Activated T-cell treated with anti-CD3 and anti-CD28 coated beads, Interleukin-2, amount 50 U/mL, for 4 hours (primary cell): ENCODE results near the gene PSMA8. TPM values are rescaled to one million over a fixed set of nuclear protein-coding genes. Genes with fewer than 3 reads are reported as not detected.
"Not testable (repeated sequence)": the region's sequence is repeated elsewhere in the genome, so short reads cannot be mapped to it uniquely, and the experiment has no call there.

Source experiments
- ATAC-seq, 2 donors: fragments of 200-7000 bp; cut with Tn5 transposase; one replicate each; pipeline ENCODE4 v1.10.0; 2021
- DNase-seq: peaks from one replicate; pipeline ENCODE4 v3.0.0-alpha.2; 2020
- H3K27me3 Mint-ChIP-seq: one replicate; pipeline ENCODE4 v1.8.0; 2021; ENCODE audit warnings: low read depth, mixed read lengths
- H3K36me3 Mint-ChIP-seq: one replicate; pipeline ENCODE4 v1.8.0; 2022; ENCODE audit warnings: mixed read lengths; ENCODE audit not compliant: insufficient read depth
- H3K4me1 Mint-ChIP-seq: one replicate; pipeline ENCODE4 v1.8.0; 2021; ENCODE audit warnings: low read depth, mixed read lengths
- H3K4me3 Mint-ChIP-seq: one replicate; pipeline ENCODE4 v1.8.0; 2021; ENCODE audit warnings: mild to moderate bottlenecking, moderate library complexity, mixed read lengths
- H3K9me3 Mint-ChIP-seq: one replicate; pipeline ENCODE4 v1.8.0; 2021; ENCODE audit warnings: mixed read lengths
- total RNA-seq, 3 donors: library from RNA; stranded (reverse); gene quantifications; one replicate each; pipeline ENCODE4 v1.2.1, GENCODE V29; 2021

The PSMA8 gene
- total RNA-seq, 3 donors from 2014 or later: 0.87 to 2.1 (median 1.0) TPM

GRCh38 chr18:26127786-26128185 is 5.9 kb upstream of the PSMA8 start:
- Mint-ChIP-seq H3K4me3 (no peak overlapping the region), H3K36me3 (no peaks in the 10 kb centered on the region), H3K9me3 (peaks cover 8% of the 10 kb centered on the region), H3K4me1 (no peaks in the 10 kb centered on the region), H3K27me3 (no peaks in the 10 kb centered on the region)
- no peak for ATAC-seq
- DNase-seq: no peak

GRCh38 chr18:26128192-26128591 is 5.5 kb upstream of the PSMA8 start:
- ATAC-seq, H3K9me3 Mint-ChIP-seq, H3K4me1 Mint-ChIP-seq, H3K36me3 Mint-ChIP-seq, H3K4me3 Mint-ChIP-seq, DNase-seq, H3K27me3 Mint-ChIP-seq: not testable (repeated sequence)

GRCh38 chr18:26134107-26134506 is 438 bp downstream of the PSMA8 start:
- DNase-seq: no peak

GRCh38 chr18:26135548-26135947 is 1.9 kb downstream of the PSMA8 start:
- Mint-ChIP-seq H3K27me3 (no peaks in the 10 kb centered on the region), H3K4me1 (no peaks in the 10 kb centered on the region), H3K4me3 (no peak overlapping the region), H3K36me3 (no peaks in the 10 kb centered on the region), H3K9me3 (no peaks in the 10 kb centered on the region)
- DNase-seq (no peak), ATAC-seq (no peak)

More at GRCh38 chr18:26134107-26134506, 438 bp downstream of the PSMA8 start:
- Mint-ChIP-seq H3K9me3 (no peaks in the 10 kb centered on the region), H3K36me3 (no peaks in the 10 kb centered on the region), H3K4me3 (peak overlapping the region; percentile 77), H3K4me1 (no peaks in the 10 kb centered on the region), H3K27me3 (no peaks in the 10 kb centered on the region)
- peak; percentile 10 to 47 for ATAC-seq

GRCh38 chr18:26157326-26157725 is 23.7 kb downstream of the PSMA8 start:
- H3K9me3 Mint-ChIP-seq: no peaks in the 10 kb centered on the region
- no peaks in the 10 kb centered on the region for H3K36me3 Mint-ChIP-seq
- no peak for DNase-seq
- H3K4me1 Mint-ChIP-seq: no peaks in the 10 kb centered on the region
- no peak overlapping the region for H3K4me3 Mint-ChIP-seq
- peaks cover 3% of the 10 kb centered on the region for H3K27me3 Mint-ChIP-seq
- ATAC-seq: no peak

GRCh38 chr18:26159353-26159752 is 25.7 kb downstream of the PSMA8 start:
- DNase-seq (no peak), ATAC-seq (no peak)
- no peak overlapping the region for H3K4me3 Mint-ChIP-seq
- H3K4me1 Mint-ChIP-seq: no peaks in the 10 kb centered on the region
- no peaks in the 10 kb centered on the region for H3K9me3 Mint-ChIP-seq
- no peaks in the 10 kb centered on the region for H3K36me3 Mint-ChIP-seq
- peaks cover 3% of the 10 kb centered on the region for H3K27me3 Mint-ChIP-seq

- DNase-seq: no peak
- Mint-ChIP-seq H3K27me3 (no peaks in the 10 kb centered on the region), H3K4me1 (no peaks in the 10 kb centered on the region), H3K36me3 (no peaks in the 10 kb centered on the region), H3K9me3 (no peaks in the 10 kb centered on the region), H3K4me3 (no peak overlapping the region)
- no peak for ATAC-seq
Observed at GRCh38 chr18:26164571-26164970, 30.9 kb downstream of the PSMA8 start.

- H3K4me3 Mint-ChIP-seq, H3K9me3 Mint-ChIP-seq, H3K4me1 Mint-ChIP-seq, H3K27me3 Mint-ChIP-seq, ATAC-seq, DNase-seq, H3K36me3 Mint-ChIP-seq: not testable (repeated sequence)
Observed at GRCh38 chr18:26167592-26167991, 33.9 kb downstream of the PSMA8 start.

GRCh38 chr18:26175481-26175880 is 41.8 kb downstream of the PSMA8 start:
- no peak overlapping the region for H3K4me3 Mint-ChIP-seq
- peaks cover 1% of the 10 kb centered on the region for H3K27me3 Mint-ChIP-seq

GRCh38 chr18:26176134-26176533 is 42.5 kb downstream of the PSMA8 start:
- ATAC-seq: no peak
- Mint-ChIP-seq H3K4me3 (no peak overlapping the region), H3K27me3 (peaks cover 1% of the 10 kb centered on the region), H3K9me3 (no peaks in the 10 kb centered on the region), H3K36me3 (no peaks in the 10 kb centered on the region), H3K4me1 (peaks cover 6% of the 10 kb centered on the region)
- no peak for DNase-seq

More at GRCh38 chr18:26175481-26175880, 41.8 kb downstream of the PSMA8 start:
- Mint-ChIP-seq H3K4me1 (peaks cover 6% of the 10 kb centered on the region), H3K36me3 (no peaks in the 10 kb centered on the region), H3K9me3 (no peaks in the 10 kb centered on the region)
- ATAC-seq: no peak
- no peak for DNase-seq

- H3K4me1 Mint-ChIP-seq: no peaks in the 10 kb centered on the region
- no peak for ATAC-seq
- no peaks in the 10 kb centered on the region for H3K9me3 Mint-ChIP-seq
- DNase-seq: no peak
- H3K4me3 Mint-ChIP-seq: no peak overlapping the region
- H3K36me3 Mint-ChIP-seq: no peaks in the 10 kb centered on the region
- no peaks in the 10 kb centered on the region for H3K27me3 Mint-ChIP-seq
Observed at GRCh38 chr18:26181343-26181826, 47.7 kb downstream of the PSMA8 start.

- H3K27me3 Mint-ChIP-seq: no peaks in the 10 kb centered on the region
- H3K36me3 Mint-ChIP-seq: no peaks in the 10 kb centered on the region
- H3K4me1 Mint-ChIP-seq: no peaks in the 10 kb centered on the region
- ATAC-seq: no peak
- no peak overlapping the region for H3K4me3 Mint-ChIP-seq
- no peaks in the 10 kb centered on the region for H3K9me3 Mint-ChIP-seq
- no peak for DNase-seq
Observed at GRCh38 chr18:26183395-26184112, 49.9 kb downstream of the PSMA8 start.

GRCh38 chr18:26185267-26185666 is 51.6 kb downstream of the PSMA8 start:
- Mint-ChIP-seq H3K36me3 (no peaks in the 10 kb centered on the region), H3K9me3 (no peaks in the 10 kb centered on the region), H3K4me1 (peaks cover 12% of the 10 kb centered on the region), H3K27me3 (no peaks in the 10 kb centered on the region), H3K4me3 (no peak overlapping the region)
- DNase-seq (no peak), ATAC-seq (no peak)

- peak overlapping the region; percentile 70 for H3K4me3 Mint-ChIP-seq
- H3K9me3 Mint-ChIP-seq: no peaks in the 10 kb centered on the region
- H3K27me3 Mint-ChIP-seq: no peaks in the 10 kb centered on the region
- peaks cover 22% of the 10 kb centered on the region for H3K4me1 Mint-ChIP-seq
- H3K36me3 Mint-ChIP-seq: no peaks in the 10 kb centered on the region
- DNase-seq: peak; percentile 35
- peak; percentile 85 to 91 for ATAC-seq
Observed at GRCh38 chr18:26190506-26190905, 56.8 kb downstream of the PSMA8 start.

GRCh38 chr18:26192233-26192632 is 58.6 kb downstream of the PSMA8 start:
- no peak overlapping the region for H3K4me3 Mint-ChIP-seq
- ATAC-seq (no peak), DNase-seq (no peak)
- no peaks in the 10 kb centered on the region for H3K36me3 Mint-ChIP-seq
- no peaks in the 10 kb centered on the region for H3K27me3 Mint-ChIP-seq
- peaks cover 22% of the 10 kb centered on the region for H3K4me1 Mint-ChIP-seq
- H3K9me3 Mint-ChIP-seq: no peaks in the 10 kb centered on the region
